Coronary artery (tissue), 2 donors: ENCODE data around the gene PHLDA2.

Experiments used
- DNase-seq: peaks from one replicate; pipeline ENCODE4 v3.0.0-alpha.2; 2017; ENCODE audit warnings: low spot score
- H3K27ac ChIP-seq, 2 donors: fragments of 200-600 bp; sonication (generic); one replicate each; pipeline ENCODE4 v1.5.1; 2016 to 2019
- H3K4me3 ChIP-seq: fragments of 200-600 bp; sonication (generic); 2 replicates; pipeline ENCODE4 v1.5.1; 2016; ENCODE audit warnings: mild to moderate bottlenecking, moderate library complexity
- TF ChIP-seq, protein P1 (sequence below): fragments of 200-600 bp; sonication (generic); IDR thresholded peaks from one replicate; pipeline ENCODE4 v1.5.1; 2019; ENCODE audit warnings: antibody characterized with exemption

Gene PHLDA2

GRCh38 chr11:2927121-2927800 is 2.0 kb downstream of the PHLDA2 start:
- no peak overlapping the region for H3K27ac ChIP-seq
- peak overlapping the region; percentile 83 for H3K4me3 ChIP-seq
- no peak for DNase-seq
- TF ChIP-seq, protein P1, sequence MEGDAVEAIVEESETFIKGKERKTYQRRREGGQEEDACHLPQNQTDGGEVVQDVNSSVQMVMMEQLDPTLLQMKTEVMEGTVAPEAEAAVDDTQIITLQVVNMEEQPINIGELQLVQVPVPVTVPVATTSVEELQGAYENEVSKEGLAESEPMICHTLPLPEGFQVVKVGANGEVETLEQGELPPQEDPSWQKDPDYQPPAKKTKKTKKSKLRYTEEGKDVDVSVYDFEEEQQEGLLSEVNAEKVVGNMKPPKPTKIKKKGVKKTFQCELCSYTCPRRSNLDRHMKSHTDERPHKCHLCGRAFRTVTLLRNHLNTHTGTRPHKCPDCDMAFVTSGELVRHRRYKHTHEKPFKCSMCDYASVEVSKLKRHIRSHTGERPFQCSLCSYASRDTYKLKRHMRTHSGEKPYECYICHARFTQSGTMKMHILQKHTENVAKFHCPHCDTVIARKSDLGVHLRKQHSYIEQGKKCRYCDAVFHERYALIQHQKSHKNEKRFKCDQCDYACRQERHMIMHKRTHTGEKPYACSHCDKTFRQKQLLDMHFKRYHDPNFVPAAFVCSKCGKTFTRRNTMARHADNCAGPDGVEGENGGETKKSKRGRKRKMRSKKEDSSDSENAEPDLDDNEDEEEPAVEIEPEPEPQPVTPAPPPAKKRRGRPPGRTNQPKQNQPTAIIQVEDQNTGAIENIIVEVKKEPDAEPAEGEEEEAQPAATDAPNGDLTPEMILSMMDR, result no peak

DNA sequence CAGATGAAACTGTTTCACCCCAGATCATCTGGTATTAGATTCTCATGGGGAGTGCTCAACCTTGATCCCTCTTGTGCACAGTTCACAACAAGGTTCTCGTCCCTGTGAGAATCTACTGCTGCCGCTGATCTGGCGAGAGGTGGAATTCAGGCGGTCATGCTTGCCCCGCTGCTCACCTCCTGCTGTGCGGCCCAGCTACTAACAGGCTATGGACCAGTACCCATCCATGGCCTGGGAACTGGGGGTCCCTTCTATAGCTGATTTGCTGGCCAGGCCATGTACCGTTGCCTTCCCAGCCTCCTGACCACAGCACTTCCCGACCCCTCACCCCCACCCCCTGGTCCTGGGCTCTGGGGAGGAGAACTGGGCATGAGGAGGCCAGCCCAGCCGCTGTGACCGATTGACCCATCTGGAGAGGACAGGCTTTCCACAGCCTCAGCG is 2.6 kb downstream of the PHLDA2 start:
- no peak for DNase-seq
- Histone ChIP-seq H3K4me3 (no peak overlapping the region), H3K27ac (no peak overlapping the region)
- TF ChIP-seq, protein P1, result no peak

DNA sequence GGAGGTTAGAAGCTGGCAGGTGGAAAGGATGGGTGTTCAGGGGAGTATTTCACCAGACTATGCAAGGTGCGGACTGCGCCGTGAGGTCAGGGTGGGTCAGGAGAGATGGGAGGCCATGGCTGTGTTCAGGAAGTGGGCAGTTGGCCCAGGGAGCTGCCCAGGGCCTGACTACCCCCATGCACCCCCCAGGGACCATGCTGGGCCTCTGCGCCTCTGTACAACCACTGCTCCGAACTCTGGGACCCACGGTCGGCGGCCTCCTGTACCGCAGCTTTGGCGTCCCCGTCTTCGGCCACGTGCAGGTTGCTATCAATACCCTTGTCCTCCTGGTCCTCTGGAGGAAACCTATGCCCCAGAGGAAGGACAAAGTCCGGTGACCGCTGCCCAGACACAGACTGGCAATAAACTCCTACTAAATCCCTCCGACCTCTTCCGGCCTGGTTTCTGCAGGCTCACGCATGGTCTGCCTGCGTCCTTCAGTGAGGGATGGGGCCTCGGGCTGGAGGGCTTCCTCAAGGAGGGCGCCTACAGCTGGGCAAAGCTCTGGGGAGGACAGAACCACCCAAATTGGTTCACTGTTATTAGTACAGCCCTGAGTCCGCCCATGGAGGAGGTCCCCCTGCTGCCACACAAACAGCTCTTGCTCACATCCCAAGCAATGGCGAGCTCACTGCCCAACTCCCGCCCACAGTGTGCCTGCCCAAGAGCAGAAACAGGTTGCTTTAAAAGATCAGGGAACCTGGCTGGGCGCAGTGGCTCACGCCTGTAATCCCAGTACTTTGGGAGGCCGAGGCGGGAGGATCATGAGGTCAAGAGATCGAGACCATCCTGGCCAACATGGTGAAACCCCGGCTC is 4.2 kb downstream of the PHLDA2 start:
- Histone ChIP-seq H3K4me3 (no peak overlapping the region), H3K27ac (no peak overlapping the region)
- DNase-seq, result no peak
- TF ChIP-seq, protein P1, result no peak

GRCh38 chr11:2924381-2924780 is 4.8 kb downstream of the PHLDA2 start:
- TF ChIP-seq, protein P1, result no peak
- no peak overlapping the region for H3K27ac ChIP-seq
- no peak for DNase-seq

DNA sequence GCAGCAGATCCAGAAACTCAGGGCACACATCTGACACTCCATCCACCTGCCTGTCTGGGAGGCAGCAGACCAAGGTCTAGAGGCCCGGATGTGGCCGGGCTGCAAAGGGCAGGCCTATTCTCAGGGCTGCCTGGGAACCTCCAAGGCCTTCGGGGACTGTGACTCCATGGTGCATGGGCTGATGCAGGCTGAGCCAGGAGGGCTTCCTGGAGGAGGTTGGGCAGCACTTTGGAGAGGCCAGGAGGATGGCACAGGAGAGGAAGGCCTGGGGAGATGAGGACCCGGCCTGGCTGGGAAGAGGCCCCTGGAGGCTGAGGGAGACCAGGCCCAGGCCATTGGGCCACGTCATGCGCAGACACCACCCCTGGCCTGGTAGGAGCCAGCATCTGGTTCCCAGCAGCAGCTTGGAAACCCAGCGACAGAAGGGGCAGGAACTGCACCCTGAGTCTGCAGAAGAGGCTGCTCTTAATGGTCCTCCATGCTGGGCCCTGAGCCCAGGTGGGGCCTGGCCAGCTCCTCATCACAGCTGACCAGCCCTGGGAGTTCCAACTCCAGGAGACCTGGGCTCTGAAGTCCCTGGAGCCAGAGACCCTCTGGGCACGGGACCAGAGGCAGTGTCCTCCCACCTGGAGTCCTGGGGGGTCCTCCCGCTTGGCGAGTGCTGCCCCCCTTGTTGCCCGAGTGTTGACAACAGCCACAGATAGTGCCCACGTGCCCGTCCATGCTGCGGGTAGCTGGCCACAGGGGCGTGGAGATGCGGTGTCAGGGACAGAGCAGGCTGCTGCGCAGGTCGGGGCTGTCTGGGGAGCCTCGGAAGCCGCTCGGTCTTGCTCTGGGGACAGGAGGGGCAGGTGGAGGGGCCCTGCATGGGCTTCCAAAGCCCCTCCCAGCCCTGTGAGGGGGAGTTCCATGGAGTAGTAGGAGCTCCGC is 5.5 kb downstream of the PHLDA2 start:
- Histone ChIP-seq H3K27ac (no peak overlapping the region), H3K4me3 (no peak overlapping the region)
- TF ChIP-seq, protein P1, result no peak
- no peak for DNase-seq

More at GRCh38 chr11:2924381-2924780, 4.8 kb downstream of the PHLDA2 start:
- no peak overlapping the region for H3K4me3 ChIP-seq

- H3K4me3 ChIP-seq, result no peak overlapping the region
- no peak for DNase-seq
- TF ChIP-seq, protein P1, result no peak
- H3K27ac ChIP-seq, result no peak overlapping the region
Measured at GRCh38 chr11:2922655-2923054, 6.6 kb downstream of the PHLDA2 start.
